Tibial artery (tissue), 4 donors: ENCODE measurements around the gene FAM162A.
A peak's percentile ranks its signal among the peaks of the same experiment; 100 is the strongest.

Source experiments
- DNase-seq, 2 donors: peaks; one replicate each; pipeline ENCODE4 v3.0.0-alpha.2; 2019
- H3K27ac ChIP-seq, 2 donors: fragments of 200-600 bp; sonication (generic) in 1 of 2; 1 replicate in 1 of 2; 2 replicates in 1 of 2; pipeline ENCODE4 v1.5.1; 2018 to 2019; ENCODE audit warnings: mild to moderate bottlenecking in 1 of 2
- H3K27me3 ChIP-seq, 2 donors: fragments of 200-600 bp; sonication (generic) in 1 of 2; one replicate each; pipeline versions ENCODE4 v1.5.1 to v1.6.0; 2016 to 2019
- H3K36me3 ChIP-seq, 3 donors: fragments of 200-600 bp; sonication (generic) in 2 of 3; one replicate each; pipeline ENCODE4 v1.5.1; 2016 to 2019; ENCODE audit warnings: mild to moderate bottlenecking in 2 of 3
- H3K4me1 ChIP-seq, 4 donors: fragments of 200-600 bp; sonication (generic) in 2 of 4; 1 replicate in 3 of 4; 2 replicates in 1 of 4; pipeline ENCODE4 v1.5.1; 2016 to 2019
- H3K4me3 ChIP-seq, 2 donors: fragments of 200-600 bp; sonication (generic) in 1 of 2; 1 replicate in 1 of 2; 2 replicates in 1 of 2; pipeline ENCODE4 v1.5.1; 2018 to 2019; ENCODE audit warnings: mild to moderate bottlenecking in 2 of 2
- H3K9me3 ChIP-seq, 3 donors: fragments of 200-600 bp; sonication (generic) in 1 of 3; one replicate each; pipeline ENCODE4 v1.5.1; 2016 to 2019
- CTCF ChIP-seq, 2 experiments: fragments of 200-600 bp in 1 of 2; fragments of 450-650 bp in 1 of 2; IDR thresholded peaks; one replicate each; pipeline ENCODE4 v1.5.1; 2017 to 2019; ENCODE audit warnings: antibody characterized with exemption in 2 of 2, mild to moderate bottlenecking in 1 of 2, moderate library complexity in 1 of 2
- intact Hi-C: fragments of 100-400 bp; cut with DNase I; formaldehyde crosslinking; loops from one replicate; pipeline ENCODE4 v1.15.0; 2023; ENCODE audit warnings: low total_unique reads

Gene FAM162A

GRCh38 chr3:122383771-122384697 is at the start of gene FAM162A:
Gene FAM162A (plus strand): TSS chr3:122384182. CDS start chr3:122384266, 84 bp downstream.
- Histone ChIP-seq H3K36me3 (no peaks in the 10 kb centered on the region), H3K4me1 (peaks cover 0 to 24% (median 12%) of the 10 kb centered on the region in 4 donors), H3K27ac (peak within 1 kb of the TSS; percentile 87 to 90), H3K9me3 (no peaks in the 10 kb centered on the region), H3K4me3 (peak within 1 kb of the TSS; percentile 72 to 82), H3K27me3 (no peaks in the 10 kb centered on the region)
- DNase-seq = peak; percentile 94 to 96
- intact Hi-C loops = loop anchor here (10.0 kb wide), 1 partner anchor 301 kb away; the partner anchor contains the start of gene PARP14
- peak; percentile 38 to 48 for TF ChIP-seq CTCF (IDR thresholded peaks at IDR 0.05)

- Histone ChIP-seq H3K36me3 (no peaks in the 10 kb centered on the region), H3K9me3 (no peaks in the 10 kb centered on the region), H3K4me1 (no peaks in the 10 kb centered on the region), H3K4me3 (no peak overlapping the region), H3K27me3 (no peaks in the 10 kb centered on the region), H3K27ac (no peak overlapping the region)
- DNase-seq = no peak
- no peak for TF ChIP-seq CTCF (IDR thresholded peaks at IDR 0.05)
- intact Hi-C loops = no loop called here
These were observed 41.2 kb upstream of the FAM162A start for GRCh38 chr3:122342803-122343202.

- Histone ChIP-seq H3K4me3 (no peak overlapping the region), H3K4me1 (no peaks in the 10 kb centered on the region), H3K9me3 (no peaks in the 10 kb centered on the region), H3K27ac (no peak overlapping the region), H3K27me3 (no peaks in the 10 kb centered on the region), H3K36me3 (no peaks in the 10 kb centered on the region)
- no peak for TF ChIP-seq CTCF (IDR thresholded peaks at IDR 0.05)
- DNase-seq = no peak
- intact Hi-C loops = no loop called here
These were observed 40.3 kb upstream of the FAM162A start for GRCh38 chr3:122343654-122344053.

DNA sequence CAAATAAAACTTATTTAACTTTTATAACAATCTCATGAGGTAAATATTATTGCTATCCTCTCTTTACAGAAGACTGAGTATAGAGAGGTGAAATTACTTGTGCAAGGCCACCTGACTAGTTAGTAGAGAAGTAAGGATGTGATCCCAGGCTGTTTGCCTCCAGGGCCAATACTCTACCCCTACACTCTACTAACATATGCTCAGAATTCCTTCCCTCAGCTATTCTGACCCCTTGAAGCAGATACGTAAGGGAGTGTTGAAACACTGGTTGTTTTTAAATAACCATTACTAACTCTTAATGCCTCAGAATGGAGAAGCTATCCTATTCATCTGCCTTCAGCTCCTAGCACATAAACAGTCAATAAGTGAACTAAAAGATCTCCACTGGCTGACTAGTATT is 34.8 kb upstream of the FAM162A start:
- intact Hi-C loops = no loop called here
- Histone ChIP-seq H3K4me3 (no peak overlapping the region), H3K4me1 (no peaks in the 10 kb centered on the region), H3K27ac (no peak overlapping the region), H3K27me3 (no peaks in the 10 kb centered on the region), H3K9me3 (no peaks in the 10 kb centered on the region), H3K36me3 (no peaks in the 10 kb centered on the region)
- DNase-seq = no peak
- no peak for TF ChIP-seq CTCF (IDR thresholded peaks at IDR 0.05)

GRCh38 chr3:122350814-122351418 is 33.1 kb upstream of the FAM162A start:
- no peaks in the 10 kb centered on the region for H3K9me3 ChIP-seq
- no peaks in the 10 kb centered on the region for H3K4me1 ChIP-seq
- no peak for TF ChIP-seq CTCF (IDR thresholded peaks at IDR 0.05)
- no peak overlapping the region for H3K27ac ChIP-seq
- no peaks in the 10 kb centered on the region for H3K36me3 ChIP-seq
- intact Hi-C loops = no loop called here
- DNase-seq = no peak
- no peaks in the 10 kb centered on the region for H3K27me3 ChIP-seq
- H3K4me3 ChIP-seq = no peak overlapping the region
